Nephron progenitor cell (in vitro differentiated cells): Measurements from ENCODE around the gene ABCB8.

ENCODE experiments used
- DNase-seq: peaks from one replicate; pipeline ENCODE4 v3.0.0; 2021
- H3K27ac Mint-ChIP-seq: 2 replicates; pipeline ENCODE4 v1.8.0; 2021; ENCODE audit warnings: mild to moderate bottlenecking, moderate library complexity, mixed read lengths
- H3K27me3 Mint-ChIP-seq: 2 replicates; pipeline ENCODE4 v1.8.0; 2021; ENCODE audit warnings: mild to moderate bottlenecking, low read depth, mixed read lengths; ENCODE audit not compliant: poor library complexity
- H3K36me3 Mint-ChIP-seq: 2 replicates; pipeline ENCODE4 v1.8.0; 2021; ENCODE audit warnings: low read depth, mixed read lengths
- H3K4me1 Mint-ChIP-seq: 2 replicates; pipeline ENCODE4 v1.8.0; 2021; ENCODE audit warnings: mixed read lengths
- H3K4me3 Mint-ChIP-seq: 2 replicates; pipeline ENCODE4 v1.8.0; 2021; ENCODE audit warnings: mild to moderate bottlenecking, moderate library complexity, mixed read lengths
- H3K9me3 Mint-ChIP-seq: 2 replicates; pipeline ENCODE4 v1.8.0; 2021; ENCODE audit warnings: mild to moderate bottlenecking, moderate library complexity, mixed read lengths
- CTCF ChIP-seq: fragments of 200-600 bp; sonication (generic); IDR thresholded peaks from 2 replicates; pipeline ENCODE4 v1.5.0; 2021; ENCODE audit warnings: antibody characterized with exemption

Gene ABCB8

GRCh38 chr7:151017370-151017952 is 10.8 kb upstream of the ABCB8 start:
- Mint-ChIP-seq H3K27ac (no peak overlapping the region), H3K4me1 (peaks cover 63% of the 10 kb centered on the region), H3K9me3 (no peaks in the 10 kb centered on the region), H3K36me3 (peaks cover 11% of the 10 kb centered on the region), H3K27me3 (peaks cover 42% of the 10 kb centered on the region), H3K4me3 (peak overlapping the region; percentile 72)
- no peak for TF ChIP-seq CTCF
- DNase-seq, result no peak

GRCh38 chr7:151017953-151018420 is 10.3 kb upstream of the ABCB8 start:
- H3K9me3 Mint-ChIP-seq, result no peaks in the 10 kb centered on the region

GRCh38 chr7:151018421-151019129 is 9.7 kb upstream of the ABCB8 start:
- peaks cover 42% of the 10 kb centered on the region for H3K27me3 Mint-ChIP-seq
- peak; percentile 64 for DNase-seq
- peak; percentile 4 for TF ChIP-seq CTCF
- peak overlapping the region; percentile 72 for H3K4me3 Mint-ChIP-seq
- H3K4me1 Mint-ChIP-seq, result peaks cover 61% of the 10 kb centered on the region
- no peak overlapping the region for H3K27ac Mint-ChIP-seq
- H3K36me3 Mint-ChIP-seq, result peaks cover 11% of the 10 kb centered on the region
- no peaks in the 10 kb centered on the region for H3K9me3 Mint-ChIP-seq

More at GRCh38 chr7:151017953-151018420, 10.3 kb upstream of the ABCB8 start:
- Mint-ChIP-seq H3K4me1 (peaks cover 60% of the 10 kb centered on the region), H3K36me3 (peaks cover 11% of the 10 kb centered on the region), H3K27ac (no peak overlapping the region), H3K4me3 (peak overlapping the region; percentile 72), H3K27me3 (peaks cover 42% of the 10 kb centered on the region)
- peak; percentile 97 for DNase-seq
- TF ChIP-seq CTCF, result peak; percentile 88

- TF ChIP-seq CTCF, result no peak
- no peaks in the 10 kb centered on the region for H3K9me3 Mint-ChIP-seq
- H3K36me3 Mint-ChIP-seq, result peaks cover 10% of the 10 kb centered on the region
- peak overlapping the region; percentile 52 for H3K4me3 Mint-ChIP-seq
- peaks cover 59% of the 10 kb centered on the region for H3K4me1 Mint-ChIP-seq
- H3K27ac Mint-ChIP-seq, result no peak overlapping the region
- no peak for DNase-seq
- H3K27me3 Mint-ChIP-seq, result peaks cover 42% of the 10 kb centered on the region
These were observed 9.2 kb upstream of the ABCB8 start for GRCh38 chr7:151019130-151019447.

GRCh38 chr7:151020231-151020630 is 8.0 kb upstream of the ABCB8 start:
- H3K27ac Mint-ChIP-seq, result no peak overlapping the region
- TF ChIP-seq CTCF, result no peak
- peak overlapping the region; percentile 65 for H3K4me3 Mint-ChIP-seq
- H3K36me3 Mint-ChIP-seq, result peaks cover 4% of the 10 kb centered on the region
- peaks cover 38% of the 10 kb centered on the region for H3K27me3 Mint-ChIP-seq
- H3K4me1 Mint-ChIP-seq, result peaks cover 58% of the 10 kb centered on the region
- H3K9me3 Mint-ChIP-seq, result no peaks in the 10 kb centered on the region
- DNase-seq, result no peak

- no peak overlapping the region for H3K27ac Mint-ChIP-seq
- peaks cover 42% of the 10 kb centered on the region for H3K27me3 Mint-ChIP-seq
- peaks cover 62% of the 10 kb centered on the region for H3K4me1 Mint-ChIP-seq
- TF ChIP-seq CTCF, result no peak
- no peak for DNase-seq
- H3K9me3 Mint-ChIP-seq, result no peaks in the 10 kb centered on the region
- no peaks in the 10 kb centered on the region for H3K36me3 Mint-ChIP-seq
- no peak overlapping the region for H3K4me3 Mint-ChIP-seq
These were observed 5.0 kb upstream of the ABCB8 start for GRCh38 chr7:151023232-151023631.
